HG02623 (cell line): ENCODE data around the gene SUSD6.
A peak's percentile ranks its signal among the peaks of the same experiment; 100 is the strongest.
"Not testable (repeated sequence)": the region's sequence is repeated elsewhere in the genome, so short reads cannot be mapped to it uniquely, and the experiment has no call there.

ENCODE experiments used
- ATAC-seq: cut with Tn5 transposase; IDR thresholded peaks from one replicate; pipeline ENCODE4 v1.9.1; 2021; ENCODE audit warnings: moderate library complexity; ENCODE audit not compliant: unreplicated experiment

The SUSD6 gene

GRCh38 chr14:69693145-69693544, 81.7 kb downstream of the SUSD6 start:
- ATAC-seq = peak; percentile 55

GRCh38 chr14:69693801-69694729, 82.7 kb downstream of the SUSD6 start:
- no peak for ATAC-seq

- ATAC-seq = no peak
These were observed 83.4 kb downstream of the SUSD6 start for GRCh38 chr14:69694730-69695281.

GRCh38 chr14:69695322-69696203, 84.2 kb downstream of the SUSD6 start:
- no peak for ATAC-seq

- no peak for ATAC-seq
These were observed 84.8 kb downstream of the SUSD6 start for GRCh38 chr14:69696204-69696527.

- ATAC-seq = no peak
These were observed 85.5 kb downstream of the SUSD6 start for GRCh38 chr14:69696633-69697557.

- ATAC-seq = no peak
These were observed 87.2 kb downstream of the SUSD6 start for GRCh38 chr14:69698572-69698971.

DNA sequence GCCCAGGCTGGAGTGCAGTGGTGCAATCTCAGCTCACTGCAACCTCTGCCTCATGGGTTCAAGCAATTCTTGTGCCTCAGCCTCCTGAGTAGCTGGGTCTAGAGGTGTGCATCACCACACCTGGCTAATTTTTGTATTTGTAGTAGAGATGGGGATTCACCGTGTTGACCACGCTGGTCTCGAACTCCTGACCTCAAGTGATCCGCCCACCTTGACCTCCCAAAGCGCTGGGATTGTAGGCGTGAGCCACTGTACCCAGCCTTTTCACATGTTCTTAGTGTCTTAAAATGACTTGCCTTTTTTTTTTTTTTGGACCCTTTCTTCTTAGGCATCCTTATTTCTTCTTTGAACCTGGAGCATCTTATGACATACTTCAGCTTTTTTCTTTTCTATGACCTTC, 87.8 kb downstream of the SUSD6 start:
- not testable (repeated sequence) for ATAC-seq

- ATAC-seq = no peak
These were observed 88.4 kb downstream of the SUSD6 start for GRCh38 chr14:69699748-69700303.

DNA sequence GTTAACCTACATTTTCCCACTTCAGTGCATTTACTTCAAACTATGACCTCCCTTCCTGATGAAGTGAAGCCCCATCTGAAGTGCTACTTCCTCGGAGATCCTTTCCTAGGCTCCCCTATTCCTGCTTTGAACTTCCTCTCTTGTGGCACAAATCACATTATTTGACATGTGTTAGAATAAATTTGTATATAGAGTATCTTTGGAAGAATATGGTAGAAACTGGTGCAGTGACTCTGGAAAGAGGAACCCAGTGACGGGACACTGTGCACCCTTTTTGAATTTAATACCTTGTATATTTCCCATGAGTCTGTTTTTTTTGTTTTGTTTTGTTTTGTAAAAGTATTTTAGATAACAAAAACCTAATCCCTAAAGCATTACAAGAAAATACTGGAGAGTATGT, 89.2 kb downstream of the SUSD6 start:
- ATAC-seq = no peak

- ATAC-seq = no peak
These were observed 89.9 kb downstream of the SUSD6 start for GRCh38 chr14:69701291-69701690.

DNA sequence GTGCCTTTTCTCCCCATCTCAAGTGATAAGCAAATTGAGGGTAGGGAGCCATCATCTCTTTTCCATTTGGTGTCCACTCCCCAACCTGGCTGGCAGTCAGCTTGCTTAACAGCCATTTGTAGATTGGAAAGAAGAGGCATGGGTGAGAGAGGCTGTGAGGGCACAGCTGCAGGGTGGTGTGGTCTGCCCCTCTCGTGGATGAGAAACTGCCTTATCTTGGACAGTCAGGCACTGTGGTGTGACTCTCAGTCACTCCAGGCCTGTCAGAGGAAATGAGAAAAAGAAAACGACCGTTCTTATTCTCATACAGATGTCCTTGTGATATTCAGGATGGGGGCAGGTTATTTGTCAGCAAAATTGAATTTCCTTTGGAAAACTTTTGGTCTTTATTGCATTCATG, 90.5 kb downstream of the SUSD6 start:
- no peak for ATAC-seq

DNA sequence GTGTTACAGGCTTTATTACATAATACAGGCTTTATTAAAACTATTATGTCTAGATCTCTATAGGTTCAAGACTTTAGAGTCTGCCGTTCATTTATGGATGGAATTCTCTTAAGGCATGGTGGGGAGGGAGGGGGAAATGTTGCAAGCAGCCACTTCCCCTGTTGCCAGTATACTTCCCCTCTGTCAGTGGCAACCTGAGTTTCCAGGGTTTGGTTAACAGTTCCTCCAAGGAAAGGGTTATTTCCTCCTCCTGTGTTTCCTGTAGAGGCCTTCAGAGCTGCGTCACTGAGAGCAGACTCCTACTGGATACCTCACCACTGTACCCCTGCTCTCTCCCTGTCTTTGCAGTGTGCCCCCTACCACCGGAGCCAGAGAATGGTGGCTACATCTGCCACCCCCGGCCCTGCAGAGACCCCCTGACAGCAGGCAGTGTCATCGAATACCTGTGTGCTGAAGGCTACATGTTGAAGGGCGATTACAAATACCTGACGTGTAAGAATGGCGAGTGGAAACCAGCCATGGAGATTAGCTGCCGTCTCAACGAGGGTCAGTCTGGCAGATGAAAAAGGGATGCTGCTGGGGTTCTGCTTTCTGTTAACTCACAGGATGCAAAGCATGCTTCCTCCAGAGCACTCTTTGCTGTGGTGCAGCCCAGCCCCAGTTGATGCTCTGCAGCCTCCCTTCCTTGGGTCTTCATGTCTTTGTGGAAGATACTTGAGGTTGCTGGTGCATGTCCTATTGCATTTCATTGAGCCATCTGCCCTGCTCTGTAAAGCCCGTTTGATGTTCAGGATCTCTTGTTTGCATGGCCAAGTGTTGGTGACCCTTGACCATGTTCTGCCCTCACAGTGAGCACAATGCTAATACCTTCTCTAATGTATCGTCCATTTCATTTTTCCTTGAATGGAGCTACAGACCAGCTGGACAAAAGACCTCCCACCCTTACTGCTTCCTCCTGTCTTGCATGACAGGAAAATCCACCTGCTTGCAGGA, 91.9 kb downstream of the SUSD6 start:
- no peak for ATAC-seq

DNA sequence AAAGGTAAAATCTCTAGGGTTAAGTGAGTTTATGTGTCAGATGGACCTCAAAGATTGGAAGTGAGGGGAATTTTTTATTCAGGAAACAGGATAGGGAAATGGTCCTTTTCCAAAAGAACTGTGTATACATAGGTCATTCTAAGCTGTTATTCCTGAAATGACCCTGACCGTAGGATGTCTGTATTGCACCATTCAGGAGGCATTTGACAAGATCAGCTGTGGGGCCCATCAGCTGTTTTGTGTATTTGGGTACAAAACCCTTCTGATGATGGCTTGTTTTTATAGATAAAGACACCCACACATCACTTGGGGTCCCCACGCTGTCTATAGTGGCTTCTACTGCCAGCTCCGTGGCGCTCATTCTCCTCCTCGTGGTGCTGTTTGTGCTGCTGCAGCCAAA, 92.9 kb downstream of the SUSD6 start:
- ATAC-seq = no peak

DNA sequence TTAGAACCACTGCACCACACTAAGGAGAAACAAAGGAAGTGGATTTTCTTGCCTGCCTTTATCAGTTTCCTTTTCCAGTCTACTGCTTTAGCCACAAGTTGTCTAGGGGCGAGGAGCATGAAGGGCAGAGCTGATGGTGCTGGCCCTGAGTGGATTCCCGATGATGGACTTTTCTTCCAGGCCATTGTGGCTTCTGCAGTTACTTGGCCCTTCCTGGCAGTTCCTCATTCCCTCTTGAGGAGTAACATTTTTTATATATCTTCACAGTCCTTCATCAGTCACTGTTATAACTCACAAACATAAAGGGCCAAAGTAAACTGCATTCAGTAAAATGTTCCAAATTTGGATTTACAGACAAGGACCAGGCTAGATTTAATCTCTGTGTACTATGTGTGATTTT, 94.3 kb downstream of the SUSD6 start:
- no peak for ATAC-seq

DNA sequence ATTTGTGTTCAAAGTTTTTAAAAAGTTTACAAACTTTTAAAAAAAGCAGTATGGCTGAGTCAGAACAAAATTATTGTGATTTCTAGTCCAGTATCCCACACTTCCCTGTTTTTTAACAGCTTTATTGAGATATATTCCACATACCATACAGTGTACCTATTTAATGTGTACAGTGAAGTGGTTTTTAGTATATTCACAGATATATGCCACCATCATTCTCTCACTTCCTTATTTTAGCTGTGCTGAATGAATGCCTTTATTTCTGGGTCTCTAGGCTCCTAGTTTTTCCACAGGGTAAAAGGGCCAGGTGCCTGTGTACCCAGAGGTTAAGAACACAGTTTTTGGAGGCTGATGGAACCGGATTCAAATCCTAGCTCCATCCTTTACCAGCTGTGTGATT, 96.7 kb downstream of the SUSD6 start:
- ATAC-seq = no peak

- no peak for ATAC-seq
These were observed 97.5 kb downstream of the SUSD6 start for GRCh38 chr14:69708586-69709560.

DNA sequence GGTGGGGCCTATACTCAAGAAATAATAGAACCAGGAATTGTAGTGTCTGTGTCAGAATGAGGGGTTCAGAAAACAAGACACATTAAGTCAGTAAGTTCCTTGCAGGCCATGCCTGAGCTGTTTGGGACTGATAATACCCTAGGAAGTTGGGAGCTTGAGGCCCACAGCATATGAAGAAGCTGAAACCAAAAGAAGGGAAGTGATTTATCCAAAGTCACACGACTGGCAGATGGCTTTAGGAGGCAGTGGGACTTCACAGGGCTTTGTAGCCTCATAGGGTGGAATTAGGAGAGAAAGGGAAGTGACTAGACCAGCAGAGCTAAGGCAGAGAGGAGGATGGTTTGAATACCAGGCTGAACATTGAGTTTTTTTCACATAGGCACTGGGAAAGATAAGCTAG, 99.0 kb downstream of the SUSD6 start:
- no peak for ATAC-seq
